Immature natural killer cell (primary cell): ENCODE data around the gene MOK. TPM values are rescaled to one million over a fixed set of nuclear protein-coding genes. Genes with fewer than 3 reads are reported as not detected.

Experiments used
- DNase-seq, 3 donors: peaks; one replicate each; pipeline ENCODE4 v3.0.0; 2022; ENCODE audit warnings: mixed read lengths in 1 of 3
- H3K27ac Mint-ChIP-seq, 6 donors: one replicate each; pipeline ENCODE4 v1.8.0; 2020; ENCODE audit warnings: mixed read lengths in 6 of 6, mild to moderate bottlenecking in 5 of 6, inconsistent platforms in 4 of 6, moderate library complexity in 3 of 6
- H3K27me3 Mint-ChIP-seq, 3 donors: one replicate each; pipeline ENCODE4 v1.8.0; 2020 to 2021; ENCODE audit warnings: low read depth in 3 of 3, mild to moderate bottlenecking in 3 of 3, mixed read lengths in 3 of 3, moderate library complexity in 3 of 3, inconsistent platforms in 1 of 3
- H3K36me3 Mint-ChIP-seq, 3 donors: one replicate each; pipeline ENCODE4 v1.8.0; 2020; ENCODE audit warnings: mixed read lengths in 3 of 3, inconsistent platforms in 2 of 3, mild to moderate bottlenecking in 2 of 3
- H3K4me1 Mint-ChIP-seq, 2 donors: one replicate each; pipeline ENCODE4 v1.8.0; 2020; ENCODE audit warnings: inconsistent platforms in 2 of 2, mild to moderate bottlenecking in 2 of 2, mixed read lengths in 2 of 2, moderate library complexity in 1 of 2
- H3K4me3 Mint-ChIP-seq, 5 donors: one replicate each; pipeline ENCODE4 v1.8.0; 2020; ENCODE audit warnings: mild to moderate bottlenecking in 5 of 5, mixed read lengths in 5 of 5, inconsistent platforms in 3 of 5, moderate library complexity in 3 of 5
- H3K9me3 Mint-ChIP-seq, 6 donors: one replicate each; pipeline ENCODE4 v1.8.0; 2020; ENCODE audit warnings: mild to moderate bottlenecking in 6 of 6, mixed read lengths in 6 of 6, inconsistent platforms in 4 of 6, moderate library complexity in 3 of 6
- polyA plus RNA-seq, 3 donors: library from polyadenylated mRNA; unstranded; fragments of 300-500 nt; fragmentation: Illumina TruSeq; gene quantifications; one replicate each; pipeline ENCODE4 v1.2.3, GENCODE V29; 2021

Gene MOK
- polyA plus RNA-seq, 3 donors from 2014 or later, result 1.8 to 4.9 (median 3.2) TPM

DNA sequence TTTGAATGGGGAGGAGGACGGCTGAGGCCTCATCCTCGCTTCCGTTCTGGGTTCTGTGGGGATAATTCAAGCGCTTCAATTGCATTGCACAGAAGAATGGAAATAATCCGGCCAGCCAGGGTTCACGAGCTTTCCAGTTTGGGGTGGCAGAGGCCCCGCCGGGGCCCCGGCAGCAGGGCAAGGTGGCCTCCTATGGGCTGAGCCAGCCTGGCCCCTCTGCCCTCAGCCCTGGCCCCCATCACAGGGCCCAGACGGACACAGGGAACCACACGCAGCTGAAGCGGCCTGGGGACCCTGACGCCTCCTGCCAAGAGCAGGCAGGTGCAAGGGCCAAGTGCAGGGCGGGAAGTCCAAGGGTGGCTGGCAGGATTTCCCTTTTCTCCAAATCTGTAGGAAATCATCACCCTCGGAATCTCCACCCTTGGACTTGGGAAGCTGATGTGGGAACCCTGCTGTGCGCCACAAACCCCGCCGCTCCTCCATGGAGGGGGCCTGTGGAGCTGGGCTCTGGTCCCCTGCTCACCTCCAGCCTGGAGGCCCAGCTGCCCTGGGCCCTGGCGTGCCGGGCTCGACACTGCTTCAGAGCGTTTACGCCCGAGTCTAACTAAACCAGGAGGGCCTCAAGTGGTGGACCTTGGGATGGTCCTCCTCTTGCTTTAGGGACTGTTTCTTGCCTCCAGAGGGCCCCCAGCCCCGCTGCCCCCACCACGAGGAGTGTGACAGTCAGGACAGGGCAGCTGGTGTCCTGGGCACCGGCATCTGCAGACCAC is 78.4 kb downstream of the MOK start:
- Mint-ChIP-seq H3K36me3 (peaks cover 0 to 5% (median 0%) of the 10 kb centered on the region in 3 donors), H3K27ac (no peak overlapping the region), H3K9me3 (no peaks in the 10 kb centered on the region), H3K4me3 (no peak overlapping the region), H3K27me3 (peaks cover 0 to 2% (median 0%) of the 10 kb centered on the region in 3 donors), H3K4me1 (peaks cover 3 to 12% of the 10 kb centered on the region in 2 donors)
- DNase-seq, result no peak

DNA sequence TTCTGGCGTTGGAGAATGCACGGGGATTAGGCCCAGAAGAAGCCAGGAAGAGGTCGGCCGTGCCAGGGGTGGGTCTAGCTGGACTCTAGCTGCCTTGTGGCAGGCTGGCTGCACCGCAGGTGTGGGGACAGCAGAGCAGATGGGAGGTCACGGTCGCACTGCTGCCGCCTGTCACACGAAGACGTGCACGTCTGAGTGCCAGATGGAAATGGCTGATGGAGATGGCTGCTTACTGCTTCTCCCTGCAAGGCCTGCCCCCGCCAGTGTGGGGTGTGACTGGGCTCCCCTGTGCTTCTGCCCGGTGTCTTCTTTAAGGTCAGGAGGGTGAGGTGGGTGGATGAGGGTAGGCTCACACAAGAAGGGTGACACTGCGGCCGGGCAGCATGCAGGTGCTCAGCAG is 79.0 kb downstream of the MOK start:
- Mint-ChIP-seq H3K4me1 (peaks cover 3 to 12% of the 10 kb centered on the region in 2 donors), H3K36me3 (peaks cover 0 to 5% (median 0%) of the 10 kb centered on the region in 3 donors), H3K4me3 (no peak overlapping the region), H3K9me3 (no peaks in the 10 kb centered on the region), H3K27ac (no peak overlapping the region), H3K27me3 (peaks cover 0 to 2% (median 0%) of the 10 kb centered on the region in 3 donors)
- DNase-seq, result no peak

DNA sequence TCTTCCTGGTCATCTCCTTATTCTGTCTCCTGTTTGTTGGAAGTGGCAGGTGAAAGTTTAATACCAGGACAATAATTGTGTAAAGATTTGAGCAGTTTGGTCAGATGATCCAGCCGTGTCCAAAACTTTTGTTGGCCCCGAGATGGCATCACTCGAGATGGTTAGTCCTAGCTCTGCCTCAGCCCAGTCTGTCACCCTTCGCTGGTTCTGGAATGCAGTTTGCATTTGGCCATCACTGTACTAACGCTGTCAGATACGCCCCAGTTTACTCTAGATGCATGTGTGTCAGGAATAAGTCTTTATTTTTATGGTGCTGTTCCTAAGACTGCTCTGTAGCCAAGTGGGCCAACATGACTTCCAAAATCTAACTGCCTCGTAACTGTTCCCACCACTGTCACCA is 79.6 kb downstream of the MOK start:
- H3K9me3 Mint-ChIP-seq, result no peaks in the 10 kb centered on the region
- H3K27me3 Mint-ChIP-seq, result peaks cover 0 to 2% (median 0%) of the 10 kb centered on the region in 3 donors
- H3K4me1 Mint-ChIP-seq, result peaks cover 3 to 12% of the 10 kb centered on the region in 2 donors
- no peak overlapping the region for H3K4me3 Mint-ChIP-seq
- DNase-seq, result no peak
- peaks cover 0 to 5% (median 0%) of the 10 kb centered on the region in 3 donors for H3K36me3 Mint-ChIP-seq
- no peak overlapping the region for H3K27ac Mint-ChIP-seq

DNA sequence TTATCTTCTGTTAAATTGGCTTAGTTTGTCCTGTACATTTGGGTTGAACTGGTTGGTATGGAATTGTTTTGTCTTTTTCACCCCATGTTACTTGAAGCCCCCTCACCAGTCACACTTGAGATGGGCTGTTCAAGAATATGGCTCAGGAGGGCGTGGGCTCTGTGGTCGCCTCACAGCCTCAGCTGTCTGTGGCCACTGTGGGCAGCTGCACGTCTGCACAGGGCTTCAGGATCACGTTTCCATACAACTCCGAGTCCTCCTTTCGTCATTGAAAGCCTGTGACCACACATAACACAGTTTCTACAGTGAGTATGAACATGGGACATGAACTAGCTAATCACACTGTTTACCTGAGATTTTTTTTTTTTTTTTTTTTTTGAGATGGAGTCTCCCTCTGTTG is 81.3 kb downstream of the MOK start:
- Mint-ChIP-seq H3K4me3 (no peak overlapping the region), H3K27ac (no peak overlapping the region), H3K4me1 (peaks cover 5 to 18% of the 10 kb centered on the region in 2 donors), H3K9me3 (no peaks in the 10 kb centered on the region), H3K27me3 (peaks cover 0 to 2% (median 0%) of the 10 kb centered on the region in 3 donors), H3K36me3 (peaks cover 0 to 5% (median 0%) of the 10 kb centered on the region in 3 donors)
- DNase-seq, result no peak

DNA sequence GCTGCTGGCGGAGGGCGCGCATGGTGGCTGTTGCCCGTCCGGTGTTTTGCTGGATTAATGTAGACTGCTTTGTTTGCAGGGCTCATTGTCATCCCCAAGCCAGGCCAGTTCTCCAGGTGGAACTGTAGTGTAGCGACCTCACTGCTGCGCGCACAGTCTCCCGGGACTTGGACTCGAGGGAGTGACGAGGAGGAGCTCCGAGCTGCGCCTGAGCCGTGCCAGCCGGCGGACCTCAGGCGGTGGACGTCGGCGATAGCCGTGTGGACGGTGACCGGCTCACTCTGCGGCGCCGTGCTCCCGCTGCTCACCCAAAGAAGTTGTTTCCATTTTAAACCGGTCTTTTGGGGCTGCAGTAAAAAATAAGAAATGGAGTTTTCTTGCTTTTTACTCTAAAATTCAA is 82.2 kb downstream of the MOK start:
- Mint-ChIP-seq H3K36me3 (peaks cover 0 to 5% (median 0%) of the 10 kb centered on the region in 3 donors), H3K27me3 (peaks cover 0 to 2% (median 0%) of the 10 kb centered on the region in 3 donors), H3K4me3 (no peak overlapping the region), H3K4me1 (peaks cover 5 to 18% of the 10 kb centered on the region in 2 donors), H3K27ac (no peak overlapping the region), H3K9me3 (no peaks in the 10 kb centered on the region)
- DNase-seq, result no peak

DNA sequence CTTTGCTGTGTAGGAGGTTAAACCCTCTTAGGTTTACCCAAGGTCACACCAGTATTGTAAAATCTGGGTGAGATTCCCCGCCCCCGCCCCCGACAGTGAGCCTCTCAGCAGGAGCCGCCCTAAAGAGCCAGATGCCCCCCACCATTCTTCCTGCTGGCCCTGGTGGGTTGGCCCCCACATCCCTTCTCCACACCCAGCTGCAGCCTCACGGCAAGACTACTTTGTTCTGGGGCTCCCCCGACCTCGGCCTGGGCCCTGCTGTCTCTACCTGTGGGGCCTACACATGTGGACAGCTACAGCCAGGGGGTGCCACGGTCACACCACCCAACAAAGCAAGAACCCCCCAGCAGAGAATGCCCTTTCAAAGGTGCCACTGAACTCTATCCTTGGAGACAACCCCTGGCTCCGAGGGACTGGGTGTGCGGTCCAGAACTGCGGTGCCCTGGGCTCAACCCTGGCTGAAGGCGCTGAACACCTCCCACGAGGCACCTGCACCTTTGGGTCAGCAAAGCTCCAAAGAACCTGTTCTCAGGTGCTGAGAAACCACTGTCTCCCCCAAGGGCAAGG is 82.9 kb downstream of the MOK start:
- Mint-ChIP-seq H3K4me3 (no peak overlapping the region), H3K27ac (peak overlapping the region in 1 of 6 donors; percentile 7), H3K27me3 (peaks cover 0 to 2% (median 1%) of the 10 kb centered on the region in 3 donors), H3K36me3 (peaks cover 0 to 5% (median 0%) of the 10 kb centered on the region in 3 donors), H3K9me3 (no peaks in the 10 kb centered on the region), H3K4me1 (peaks cover 7 to 18% of the 10 kb centered on the region in 2 donors)
- no peak for DNase-seq

DNA sequence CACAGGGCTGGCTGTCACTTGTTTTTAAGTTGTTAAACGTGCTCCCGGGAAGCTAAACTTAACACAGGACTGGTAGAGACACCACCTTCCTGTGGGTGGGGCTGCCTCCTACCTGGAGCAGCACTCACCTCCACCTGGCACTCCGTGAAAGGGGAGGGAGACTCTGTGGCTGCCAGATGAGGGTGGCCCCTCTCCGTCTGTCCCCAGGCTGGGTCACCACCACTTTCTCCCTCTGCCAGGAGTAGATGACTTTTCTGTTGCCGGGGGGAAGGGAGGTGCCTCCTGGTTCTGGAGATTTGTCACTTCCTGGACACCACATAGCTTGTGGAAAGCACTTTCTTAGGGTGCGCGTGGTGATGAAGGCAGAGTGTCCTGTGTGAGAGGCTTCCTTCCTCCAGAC is 83.9 kb downstream of the MOK start:
- Mint-ChIP-seq H3K27me3 (peaks cover 0 to 2% (median 1%) of the 10 kb centered on the region in 3 donors), H3K4me3 (no peak overlapping the region), H3K4me1 (peaks cover 7 to 18% of the 10 kb centered on the region in 2 donors), H3K27ac (peak overlapping the region in 1 of 6 donors; percentile 34), H3K9me3 (no peaks in the 10 kb centered on the region), H3K36me3 (peaks cover 0 to 5% (median 0%) of the 10 kb centered on the region in 3 donors)
- DNase-seq, result no peak

DNA sequence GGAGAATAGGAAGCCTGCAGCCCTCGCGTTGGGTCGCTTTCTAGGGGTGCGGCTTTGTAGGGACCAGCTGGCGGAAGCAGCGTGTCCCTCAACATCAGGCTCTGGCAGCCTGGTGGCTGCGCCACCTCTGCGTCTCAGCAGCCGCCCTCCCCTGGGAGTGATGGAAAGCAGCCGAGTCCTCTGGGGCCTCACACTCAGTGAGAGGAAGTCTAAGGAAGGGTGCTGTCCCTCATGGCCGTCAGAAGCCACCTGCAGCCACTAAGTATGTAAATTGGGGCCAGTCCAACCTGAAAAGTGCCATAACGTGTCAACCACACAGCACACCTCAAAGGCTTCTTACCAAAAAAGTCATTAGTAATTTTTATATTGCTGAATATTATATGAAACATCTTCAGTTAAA is 84.9 kb downstream of the MOK start:
- Mint-ChIP-seq H3K36me3 (peaks cover 0 to 5% (median 0%) of the 10 kb centered on the region in 3 donors), H3K27ac (no peak overlapping the region), H3K27me3 (peaks cover 0 to 1% (median 0%) of the 10 kb centered on the region in 3 donors), H3K4me3 (no peak overlapping the region), H3K4me1 (peaks cover 7 to 18% of the 10 kb centered on the region in 2 donors), H3K9me3 (no peaks in the 10 kb centered on the region)
- no peak for DNase-seq

DNA sequence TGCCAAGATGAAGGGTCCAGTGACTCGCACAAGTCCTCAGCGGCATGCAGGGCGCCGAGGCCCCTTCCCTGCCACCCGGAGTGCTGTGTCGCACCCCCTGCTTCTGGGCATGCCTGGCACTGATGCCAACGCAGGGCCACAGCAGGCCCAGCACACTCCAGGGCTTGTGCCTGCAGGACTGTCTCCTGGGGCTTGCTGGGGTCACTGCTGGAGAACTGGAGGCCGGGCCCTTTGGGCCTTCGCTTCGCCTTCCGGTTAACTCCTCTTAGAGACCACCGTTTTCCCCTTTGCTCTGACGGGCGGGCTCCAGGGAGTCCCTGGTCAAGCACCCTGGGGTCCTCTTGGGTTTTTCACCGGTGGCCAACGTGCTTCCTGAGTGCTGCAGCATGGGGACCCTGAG is 85.6 kb downstream of the MOK start:
- Mint-ChIP-seq H3K4me3 (no peak overlapping the region), H3K36me3 (no peaks in the 10 kb centered on the region), H3K4me1 (peaks cover 7 to 17% of the 10 kb centered on the region in 2 donors), H3K27me3 (peaks cover 0 to 1% (median 0%) of the 10 kb centered on the region in 3 donors), H3K27ac (no peak overlapping the region), H3K9me3 (no peaks in the 10 kb centered on the region)
- no peak for DNase-seq

DNA sequence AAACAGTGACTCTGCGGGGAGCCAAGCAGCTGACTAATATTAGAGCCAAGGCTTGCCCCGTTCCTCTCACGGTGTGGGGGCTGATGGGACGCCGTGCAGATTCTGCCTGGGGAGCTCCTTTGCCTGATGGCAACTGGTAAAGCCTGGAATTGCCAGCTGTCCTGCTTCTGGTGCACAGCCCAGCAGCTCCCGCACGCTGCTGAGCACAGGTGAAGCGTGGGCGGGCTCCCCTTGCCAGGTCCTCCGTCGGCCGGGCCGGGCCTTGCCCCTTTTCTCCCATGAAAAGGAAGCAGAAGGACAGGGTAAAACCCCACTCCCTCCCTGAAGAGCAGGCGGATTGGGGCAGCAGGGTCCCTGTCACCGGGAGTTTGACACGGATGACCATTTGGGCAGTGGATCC is 86.3 kb downstream of the MOK start:
- Mint-ChIP-seq H3K9me3 (no peaks in the 10 kb centered on the region), H3K4me1 (peaks cover 6 to 17% of the 10 kb centered on the region in 2 donors), H3K36me3 (no peaks in the 10 kb centered on the region), H3K27ac (no peak overlapping the region), H3K4me3 (no peak overlapping the region), H3K27me3 (peaks cover 0 to 1% (median 0%) of the 10 kb centered on the region in 3 donors)
- DNase-seq, result no peak

DNA sequence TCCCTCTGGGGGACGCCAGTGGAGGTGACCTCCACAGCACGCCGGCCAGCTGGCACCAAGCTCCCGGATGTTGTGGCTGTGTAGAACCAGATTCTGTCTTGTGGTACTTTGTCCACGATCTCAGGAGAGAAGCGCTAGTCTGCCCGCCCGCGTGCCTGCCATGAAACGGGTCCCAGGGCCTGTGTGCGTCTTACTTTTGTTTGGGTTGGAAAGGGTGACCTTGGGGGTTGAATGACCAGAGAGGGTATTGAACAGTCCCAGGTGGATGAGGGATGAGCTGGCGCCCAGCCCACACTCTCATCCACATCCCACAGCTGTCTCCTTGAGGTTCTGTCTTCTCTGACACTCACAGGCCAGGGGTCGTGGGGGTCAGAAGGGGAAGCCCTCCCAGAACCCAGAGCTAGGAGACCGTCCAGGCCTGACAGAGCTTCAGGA is 87.0 kb downstream of the MOK start:
- Mint-ChIP-seq H3K27me3 (peaks cover 0 to 1% (median 0%) of the 10 kb centered on the region in 3 donors), H3K9me3 (no peaks in the 10 kb centered on the region), H3K4me3 (no peak overlapping the region), H3K27ac (no peak overlapping the region), H3K36me3 (no peaks in the 10 kb centered on the region), H3K4me1 (peaks cover 4 to 13% of the 10 kb centered on the region in 2 donors)
- no peak for DNase-seq

DNA sequence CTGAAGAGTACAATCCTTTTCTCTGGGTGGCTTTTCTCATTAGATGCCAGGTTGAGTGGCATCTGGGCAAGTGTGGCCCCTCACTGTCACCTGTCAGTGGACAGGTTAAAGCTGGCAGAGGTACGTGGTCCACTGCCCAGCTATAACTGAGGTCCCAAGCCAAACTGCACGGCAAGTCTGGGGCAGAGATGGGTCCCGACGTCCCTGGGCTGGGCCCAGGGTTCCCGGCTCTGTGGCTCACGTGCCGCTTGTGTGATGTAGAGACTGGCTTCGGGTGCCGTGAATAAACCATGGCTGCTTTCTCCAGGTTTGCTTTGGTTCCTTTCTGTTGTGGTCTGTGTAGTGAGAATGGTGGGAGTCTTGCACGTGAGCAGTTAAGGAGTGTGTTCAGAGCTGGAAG is 87.6 kb downstream of the MOK start:
- Mint-ChIP-seq H3K27me3 (peaks cover 0 to 1% (median 0%) of the 10 kb centered on the region in 3 donors), H3K4me3 (no peak overlapping the region), H3K27ac (no peak overlapping the region), H3K4me1 (peaks cover 4 to 13% of the 10 kb centered on the region in 2 donors), H3K36me3 (no peaks in the 10 kb centered on the region), H3K9me3 (no peaks in the 10 kb centered on the region)
- DNase-seq, result no peak

DNA sequence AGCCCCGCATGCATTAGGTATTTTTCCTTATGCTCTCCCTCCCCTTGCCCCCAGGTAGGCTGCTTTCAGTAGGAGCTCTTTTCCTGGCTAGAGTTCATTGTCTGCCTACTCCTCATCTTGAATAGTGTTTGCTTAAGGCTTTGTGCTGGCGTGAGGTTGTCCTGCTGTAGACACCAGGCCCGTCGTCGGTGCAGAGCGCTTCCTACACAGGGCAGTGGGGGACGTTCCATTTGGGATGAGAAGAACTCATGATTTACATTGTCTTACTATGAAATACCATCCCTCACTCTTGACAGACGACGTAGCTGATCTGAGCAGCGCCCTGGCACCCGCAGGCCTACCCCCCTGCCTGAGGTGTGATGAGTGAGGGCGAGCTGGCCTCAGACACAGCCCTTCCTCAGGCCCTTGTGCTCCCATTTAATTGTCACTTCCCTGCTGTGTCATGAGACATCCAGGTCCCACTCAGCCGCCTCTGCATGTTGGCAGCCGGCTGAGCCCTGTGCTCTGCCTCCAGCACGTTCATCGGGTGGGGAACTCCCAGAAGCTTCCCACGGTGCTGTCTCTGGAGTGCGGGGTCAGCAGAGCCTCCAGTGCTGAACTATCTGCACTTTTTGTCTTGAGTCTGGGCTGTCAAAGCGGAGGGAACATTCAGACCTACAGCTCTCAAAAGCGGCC is 89.3 kb downstream of the MOK start:
- Mint-ChIP-seq H3K9me3 (no peaks in the 10 kb centered on the region), H3K36me3 (no peaks in the 10 kb centered on the region), H3K27me3 (peaks cover 0 to 1% (median 0%) of the 10 kb centered on the region in 3 donors), H3K27ac (no peak overlapping the region), H3K4me3 (no peak overlapping the region), H3K4me1 (peaks cover 4 to 13% of the 10 kb centered on the region in 2 donors)
- DNase-seq, result no peak

DNA sequence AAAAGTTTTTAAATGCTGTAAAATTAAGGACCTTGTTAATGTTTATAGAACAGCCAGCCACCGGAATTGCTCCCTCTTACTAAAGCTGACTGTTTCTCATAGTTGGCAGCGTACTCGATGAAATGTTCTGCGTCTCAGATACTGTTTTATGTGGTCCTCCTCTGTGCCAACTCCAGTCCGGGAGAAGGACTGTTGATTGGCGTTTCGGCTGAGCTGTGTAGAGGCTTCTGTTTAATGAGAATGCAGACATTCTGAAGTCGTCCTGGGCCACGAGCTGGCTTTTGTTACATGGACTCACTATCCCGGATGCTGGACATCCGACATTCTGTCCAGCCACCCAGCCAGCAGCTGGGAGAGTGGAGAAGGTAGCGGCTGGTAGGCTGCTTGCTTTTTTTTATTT is 89.9 kb downstream of the MOK start:
- Mint-ChIP-seq H3K27ac (no peak overlapping the region), H3K9me3 (no peaks in the 10 kb centered on the region)

More for the DNA sequence above, 89.9 kb downstream of the MOK start:
- H3K4me1 Mint-ChIP-seq, result peaks cover 4 to 13% of the 10 kb centered on the region in 2 donors
- no peaks in the 10 kb centered on the region for H3K36me3 Mint-ChIP-seq
- H3K4me3 Mint-ChIP-seq, result no peak overlapping the region
- peaks cover 0 to 1% (median 0%) of the 10 kb centered on the region in 3 donors for H3K27me3 Mint-ChIP-seq
- DNase-seq, result no peak
